Measurements from ENCODE around the gene HPSE.

HPSE gene
- total RNA-seq = 11.8 to 14.5 reads per million in 2 donors

- peak; percentile 39 to 80 (median 63) for DNase-seq
Observed at GRCh38 chr4:83334425-83335241, at the start of gene HPSE. Gene HPSE (minus strand): TSS chr4:83334848. CDS start chr4:83334782, 66 bp downstream.

- peak in 1 of 5 experiments; percentile 12 for DNase-seq
Observed at GRCh38 chr4:83382850-83383249, 48.2 kb upstream of the HPSE start.

DNA sequence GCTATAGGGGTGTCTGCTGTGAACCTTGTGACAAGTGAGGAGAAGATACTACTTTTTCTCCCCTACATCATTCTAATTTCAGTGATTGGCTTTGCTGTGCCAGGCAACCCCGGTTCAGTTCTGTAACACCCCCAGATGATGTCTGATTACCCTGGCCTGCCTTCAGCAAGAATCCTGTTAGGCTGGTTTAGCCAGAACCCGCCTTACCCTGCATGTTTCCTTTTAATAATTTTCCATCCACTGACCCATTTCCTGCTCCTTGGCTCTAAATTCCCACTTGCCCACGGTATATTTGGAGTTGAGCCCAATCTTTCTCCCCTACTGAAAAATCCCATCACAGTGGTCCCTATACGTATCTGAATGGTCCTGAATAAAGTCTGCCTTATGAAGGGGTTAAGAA lies 46.5 kb upstream of the HPSE start:
- DNase-seq = no peak

DNA sequence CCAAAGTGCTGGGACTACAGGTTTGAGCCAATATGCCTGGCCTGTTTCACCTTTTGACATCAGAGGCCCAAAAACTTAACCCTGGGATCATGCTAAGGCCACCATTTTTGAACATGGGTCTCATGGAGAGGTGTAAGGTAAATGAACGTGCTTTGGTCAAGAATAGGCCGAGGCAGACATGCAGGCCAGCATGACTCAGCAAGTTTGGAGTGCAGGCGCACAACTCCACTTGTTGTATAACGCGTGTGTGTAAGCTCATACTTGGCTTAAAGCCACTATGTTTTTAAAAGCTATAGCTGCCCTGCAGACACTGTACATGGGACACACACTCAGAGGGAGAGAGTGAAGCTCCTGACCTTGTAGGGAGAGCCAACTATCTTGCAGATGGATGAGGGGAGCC lies 43.8 kb upstream of the HPSE start:
- peak in 1 of 5 experiments; percentile 64 for DNase-seq

GRCh38 chr4:83372931-83373330 lies 38.3 kb upstream of the HPSE start:
- DNase-seq = no peak

DNA sequence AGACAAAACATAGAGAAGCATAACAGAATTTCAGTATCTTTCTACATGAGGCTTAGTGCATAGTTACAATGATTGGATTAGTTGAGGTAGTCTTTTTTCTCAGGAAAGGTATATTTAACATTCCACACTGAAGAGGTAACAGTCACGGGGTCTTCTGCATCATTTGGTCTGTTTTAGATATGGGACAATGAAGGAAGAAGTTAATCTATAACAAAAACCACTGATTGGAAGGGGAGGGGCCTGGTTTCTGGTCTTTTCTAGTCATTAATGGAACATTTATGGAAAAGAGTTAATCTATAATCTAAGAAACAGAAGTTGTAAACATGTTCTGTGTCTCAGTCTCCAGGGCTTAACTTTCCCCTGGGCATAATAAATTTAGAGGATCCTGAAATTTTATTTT lies 37.3 kb upstream of the HPSE start:
- DNase-seq = no peak

- no peak for DNase-seq
Observed at GRCh38 chr4:83371235-83371634, 36.6 kb upstream of the HPSE start.

DNA sequence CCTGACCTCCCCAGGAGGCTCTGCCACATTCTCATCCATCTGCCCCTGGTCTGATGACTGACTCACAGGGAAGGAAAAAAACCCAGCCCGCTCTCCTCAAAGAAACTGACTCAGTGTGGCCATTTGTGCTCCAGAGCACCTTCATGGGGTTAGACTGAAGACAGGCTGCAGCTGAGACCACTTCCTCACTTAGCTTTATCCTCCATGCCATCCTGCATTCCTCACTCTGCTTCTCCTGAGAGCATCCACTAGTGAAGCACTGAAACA lies 35.9 kb upstream of the HPSE start:
- DNase-seq = no peak

GRCh38 chr4:83369831-83370639 lies 35.4 kb upstream of the HPSE start:
- DNase-seq = no peak

DNA sequence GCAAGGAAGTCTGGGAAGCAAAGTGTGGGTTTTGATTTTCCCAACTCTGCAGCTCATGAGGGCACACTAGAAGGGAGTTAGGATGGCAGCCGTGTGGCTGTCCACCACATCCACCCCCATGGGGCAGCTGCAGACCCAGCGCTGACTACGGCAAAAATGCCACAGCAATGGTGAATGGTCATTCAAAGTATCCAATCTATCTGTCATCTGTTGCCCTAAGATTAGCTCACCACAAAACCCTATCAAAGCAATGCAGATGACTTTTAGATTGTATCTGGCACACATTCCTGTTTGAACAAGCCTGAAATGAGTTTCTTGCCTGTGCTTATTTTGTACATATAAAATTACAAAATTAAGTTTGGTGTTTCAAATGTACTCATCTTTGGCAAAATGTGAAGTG lies 29.7 kb upstream of the HPSE start:
- peak in 1 of 5 experiments; percentile 43 for DNase-seq

DNA sequence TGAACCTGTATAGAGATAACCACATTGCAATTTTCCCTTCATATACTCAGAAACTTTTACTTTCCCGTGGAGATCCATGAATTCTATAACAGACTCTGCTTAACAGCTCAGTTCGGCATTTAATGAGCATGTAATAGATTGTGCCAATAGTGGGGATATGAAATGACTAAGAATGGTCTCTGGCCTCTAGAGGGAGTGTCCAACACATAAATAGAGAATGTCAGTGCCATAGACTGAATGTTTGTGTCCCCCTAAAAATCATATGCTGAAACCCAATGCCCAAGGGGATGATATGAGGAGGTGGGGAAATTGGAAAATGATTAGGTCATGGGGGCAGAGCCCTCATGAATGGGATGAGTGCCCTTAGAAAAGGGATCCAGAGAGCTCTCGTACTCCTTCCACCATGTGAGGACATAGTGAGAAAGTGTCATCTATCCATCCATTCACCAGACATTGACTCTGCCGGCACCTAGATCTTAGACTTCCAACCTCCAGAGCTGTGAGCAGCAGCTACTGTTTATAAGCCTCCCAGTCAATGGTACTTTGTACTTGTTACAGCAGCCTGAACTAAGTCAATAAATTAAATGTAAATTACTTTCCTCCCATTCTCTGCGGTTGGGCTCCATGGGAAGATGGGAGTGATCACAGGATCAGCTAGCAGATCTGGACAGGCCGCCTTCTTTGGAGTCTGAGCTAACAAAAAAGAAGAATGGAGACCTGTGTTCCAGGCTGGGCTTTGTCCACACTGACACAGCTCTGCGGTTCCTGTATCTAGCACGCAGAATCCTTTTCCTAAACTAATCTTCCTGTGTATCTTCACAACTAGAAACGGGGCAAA lies 28.1 kb upstream of the HPSE start:
- peak in 1 of 5 experiments; percentile 27 for DNase-seq

- no peak for DNase-seq
Observed at GRCh38 chr4:83361416-83362103, 26.9 kb upstream of the HPSE start.

DNA sequence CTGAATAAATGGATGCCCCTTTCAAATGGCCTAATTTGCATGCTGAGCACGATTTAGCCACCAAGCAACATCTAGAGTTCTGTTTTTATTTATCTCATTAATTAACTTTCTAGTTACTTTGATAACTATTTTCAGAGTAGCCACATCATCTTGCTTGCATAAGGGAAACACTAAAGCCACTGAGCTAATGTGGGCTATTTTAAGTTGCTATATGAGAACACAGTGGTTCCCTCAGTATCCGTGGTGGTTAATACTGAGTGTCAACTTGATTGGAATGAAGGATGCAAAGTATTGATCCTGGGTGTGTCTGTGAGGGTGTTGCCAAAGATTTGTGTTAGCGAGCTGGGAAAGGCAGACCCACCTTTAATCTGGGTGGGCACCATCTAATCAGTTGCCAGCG lies 25.4 kb upstream of the HPSE start:
- DNase-seq = no peak

DNA sequence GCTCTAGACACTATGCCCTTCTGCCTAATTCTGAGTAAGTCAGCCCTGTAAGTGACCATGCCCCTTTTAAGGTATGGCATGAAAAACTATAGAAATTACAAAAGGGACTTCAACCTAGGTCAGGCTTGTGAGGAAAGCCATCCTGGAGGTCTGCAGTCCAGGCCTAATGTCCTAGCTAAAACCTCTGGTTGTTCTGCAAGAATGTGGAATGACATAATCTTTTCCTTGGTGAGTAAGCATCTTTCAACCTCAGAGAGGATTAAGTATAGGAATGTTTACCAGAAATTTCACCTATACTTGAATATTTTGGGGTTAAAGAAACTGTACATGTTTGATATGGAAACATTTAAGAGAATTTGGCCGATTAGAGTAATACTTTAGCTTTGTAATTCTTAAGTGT lies 23.8 kb upstream of the HPSE start:
- no peak for DNase-seq

DNA sequence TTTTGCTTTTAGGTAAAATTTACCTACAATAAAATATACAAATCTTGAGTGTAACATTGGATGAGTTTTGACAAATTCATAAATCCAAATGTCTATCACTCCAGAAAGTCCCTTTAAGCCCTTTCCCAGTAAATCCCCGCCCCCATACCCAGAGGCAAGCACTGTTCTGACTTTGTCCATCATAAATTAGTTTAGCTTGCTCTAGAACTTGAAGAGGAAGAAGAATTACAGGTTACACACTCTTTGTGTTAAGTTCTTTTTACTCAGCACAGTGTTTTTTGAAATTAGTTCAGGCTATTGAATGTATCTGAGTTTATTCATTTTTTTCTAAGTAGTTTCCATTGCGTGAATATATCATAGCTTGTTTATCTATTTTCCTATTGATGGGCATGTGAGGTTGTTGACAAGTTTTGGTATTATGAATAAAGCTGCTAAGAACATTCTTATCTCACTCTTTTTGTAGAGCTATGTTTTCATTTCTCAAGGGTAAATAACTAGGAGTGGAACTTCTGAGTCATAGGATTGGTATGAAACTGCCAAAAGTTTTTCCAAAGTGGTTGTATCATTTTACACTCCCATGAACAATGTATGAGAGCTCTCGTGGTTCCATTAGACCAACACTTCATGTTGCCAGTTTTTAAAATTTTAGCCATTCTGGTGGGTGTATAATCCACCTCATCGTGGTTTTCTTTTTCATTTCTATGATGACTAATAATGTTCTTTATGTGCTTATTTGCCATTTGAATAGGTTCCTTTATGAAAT lies 22.4 kb upstream of the HPSE start:
- DNase-seq = peak in 1 of 5 experiments; percentile 70

- DNase-seq = no peak
Observed at GRCh38 chr4:83353516-83353915, 18.9 kb upstream of the HPSE start.

DNA sequence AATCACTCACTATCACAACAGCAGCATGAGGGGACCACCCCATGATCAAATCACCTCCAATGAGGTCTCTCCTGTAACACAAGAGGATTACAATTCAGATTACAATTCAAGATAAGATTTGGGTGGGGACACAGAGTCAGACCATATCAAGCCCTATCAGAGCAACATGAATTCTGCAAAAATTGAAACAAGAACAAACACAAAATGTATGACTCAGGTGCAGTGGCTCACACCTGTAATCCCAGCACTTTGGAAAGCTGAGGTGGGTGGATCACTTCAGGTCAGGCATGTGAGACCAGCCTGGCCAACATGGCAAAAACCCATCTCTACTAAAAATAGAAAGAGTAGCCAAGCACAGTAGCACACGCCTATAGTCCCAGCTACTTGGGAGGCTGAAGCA lies 13.4 kb upstream of the HPSE start:
- DNase-seq = no peak

GRCh38 chr4:83342476-83342875 lies 7.8 kb upstream of the HPSE start:
- DNase-seq = no peak

- DNase-seq = peak in 4 of 5 experiments; percentile 4 to 87 (median 32)
Observed at GRCh38 chr4:83340692-83341343, 6.2 kb upstream of the HPSE start.

DNA sequence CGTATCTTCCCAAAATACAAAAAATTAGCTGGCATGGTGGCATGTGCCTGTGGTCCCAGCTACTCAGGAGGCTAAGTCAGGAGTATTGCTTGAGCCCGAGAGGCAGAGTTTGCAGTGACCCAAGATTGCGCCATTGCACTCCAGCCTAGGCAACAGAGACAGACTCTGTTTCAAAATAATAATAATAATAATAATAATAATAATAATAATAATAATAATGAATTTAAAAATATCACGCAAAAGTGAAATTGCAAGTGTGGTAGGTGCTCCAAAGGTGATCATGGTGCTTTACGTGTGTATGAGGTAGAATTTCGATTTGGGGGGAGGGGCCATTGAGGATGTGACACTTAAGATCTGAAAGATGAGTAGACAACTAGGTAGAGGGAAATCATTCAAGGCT lies 4.9 kb upstream of the HPSE start:
- DNase-seq = no peak

GRCh38 chr4:83335701-83336100 lies 1.1 kb upstream of the HPSE start:
- DNase-seq = no peak
